ENCODE results near the gene TOR1A. TPM values are rescaled to one million over a fixed set of nuclear protein-coding genes. Genes with fewer than 3 reads are reported as not detected.

Gene TOR1A
- total and polyA plus RNA-seq, 11 donors, result 10.5 to 27.3 (median 15.7) TPM

DNA sequence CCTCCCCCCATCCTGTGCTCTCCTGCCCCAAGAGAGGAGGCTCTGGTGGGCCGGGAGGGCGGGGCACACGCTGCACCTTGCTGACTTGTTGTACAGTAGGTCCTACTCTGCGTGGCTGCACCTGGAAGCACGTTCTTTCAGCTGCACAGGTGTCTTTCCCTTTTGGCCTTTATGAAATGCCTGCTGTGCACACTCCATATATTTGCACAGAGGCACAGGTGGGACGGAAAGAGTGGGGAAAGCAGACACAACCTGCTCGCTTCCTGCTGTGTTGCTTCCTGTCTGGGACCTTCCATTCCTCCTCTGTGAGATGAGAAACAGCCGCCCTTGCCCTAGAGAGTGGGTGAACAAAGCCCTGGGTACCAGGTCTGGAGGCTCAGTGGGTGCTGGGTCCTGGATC, 16.1 kb upstream of the TOR1A start:
- TF ChIP-seq CTCF (IDR thresholded peaks at IDR 0.05) (no peak), POLR2A (IDR thresholded peaks at IDR 0.05) (no peak)
- 81 to 94% (median 88%) methylated on average over 5 to 8 of the region's 8 CpGs for WGBS, 4 donors
- ATAC-seq, result no peak

GRCh38 chr9:129839324-129840023, 15.5 kb upstream of the TOR1A start:
- intact Hi-C loops (cut with DNase I), result no loop called here
- peaks cover 0 to 31% (median 11%) of the 10 kb centered on the region in 12 donors for H3K4me1 ChIP-seq
- no peak for ATAC-seq
- H3K27ac ChIP-seq, result no peak overlapping the region
- WGBS, 4 donors, result 70 to 82% (median 77%) methylated on average over 10 of the region's 10 CpGs
- H3K9me3 ChIP-seq, result no peaks in the 10 kb centered on the region
- TF ChIP-seq CTCF (IDR thresholded peaks at IDR 0.05), result no peak
- no peak for TF ChIP-seq POLR2A (IDR thresholded peaks at IDR 0.05)
- no peak for DNase-seq
- no peak overlapping the region for H3K4me3 ChIP-seq
- H3K36me3 ChIP-seq, result peaks cover 0 to 6% (median 0%) of the 10 kb centered on the region in 9 donors
- H3K27me3 ChIP-seq, result no peaks in the 10 kb centered on the region

More for the DNA sequence above, 16.1 kb upstream of the TOR1A start:
- H3K27me3 ChIP-seq, result no peaks in the 10 kb centered on the region
- intact Hi-C loops (cut with DNase I), result no loop called here
- H3K36me3 ChIP-seq, result peaks cover 0 to 6% (median 0%) of the 10 kb centered on the region in 9 donors
- no peak overlapping the region for H3K4me3 ChIP-seq
- H3K9me3 ChIP-seq, result no peaks in the 10 kb centered on the region
- H3K27ac ChIP-seq, result no peak overlapping the region
- DNase-seq, result no peak
- H3K4me1 ChIP-seq, result peaks cover 0 to 29% (median 11%) of the 10 kb centered on the region in 12 donors

DNA sequence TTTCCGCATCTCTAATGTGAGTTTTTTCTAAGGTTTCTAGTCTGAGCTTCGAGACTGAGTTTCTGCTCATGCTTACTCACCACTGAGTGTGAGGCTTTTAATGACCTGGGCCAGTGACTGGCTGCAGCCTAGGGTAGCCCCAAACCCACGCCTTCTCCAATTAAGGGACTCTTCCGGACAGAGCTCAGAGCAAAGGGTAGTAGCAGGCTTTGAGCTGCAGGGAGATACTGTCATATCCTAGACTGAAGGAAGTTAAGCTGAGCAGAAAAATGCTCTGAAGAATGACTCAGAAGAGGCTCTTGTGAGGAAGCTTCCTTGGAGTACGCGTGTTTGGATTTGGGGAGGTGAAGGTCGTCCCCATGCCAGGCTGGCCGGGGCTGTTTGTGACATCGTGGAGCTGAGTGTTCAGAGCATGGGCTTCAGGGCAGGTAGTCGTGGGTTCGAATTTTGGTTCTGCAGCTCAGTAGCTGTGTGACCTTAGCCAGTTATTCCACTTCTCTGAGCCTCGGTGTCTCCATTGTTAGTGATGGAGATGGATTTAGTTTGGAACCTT, 14.8 kb upstream of the TOR1A start:
- Histone ChIP-seq H3K4me1 (peaks cover 0 to 38% (median 17%) of the 10 kb centered on the region in 12 donors), H3K36me3 (peaks cover 0 to 6% (median 0%) of the 10 kb centered on the region in 9 donors), H3K9me3 (no peaks in the 10 kb centered on the region), H3K27ac (no peak overlapping the region), H3K27me3 (no peaks in the 10 kb centered on the region), H3K4me3 (no peak overlapping the region)
- TF ChIP-seq POLR2A (IDR thresholded peaks at IDR 0.05) (no peak), CTCF (IDR thresholded peaks at IDR 0.05) (no peak)
- ATAC-seq (no peak), DNase-seq (no peak)
- intact Hi-C loops (cut with DNase I), result no loop called here
- WGBS, 4 donors, result 88 to 93% (median 92%) methylated on average over 12 of the region's 12 CpGs

DNA sequence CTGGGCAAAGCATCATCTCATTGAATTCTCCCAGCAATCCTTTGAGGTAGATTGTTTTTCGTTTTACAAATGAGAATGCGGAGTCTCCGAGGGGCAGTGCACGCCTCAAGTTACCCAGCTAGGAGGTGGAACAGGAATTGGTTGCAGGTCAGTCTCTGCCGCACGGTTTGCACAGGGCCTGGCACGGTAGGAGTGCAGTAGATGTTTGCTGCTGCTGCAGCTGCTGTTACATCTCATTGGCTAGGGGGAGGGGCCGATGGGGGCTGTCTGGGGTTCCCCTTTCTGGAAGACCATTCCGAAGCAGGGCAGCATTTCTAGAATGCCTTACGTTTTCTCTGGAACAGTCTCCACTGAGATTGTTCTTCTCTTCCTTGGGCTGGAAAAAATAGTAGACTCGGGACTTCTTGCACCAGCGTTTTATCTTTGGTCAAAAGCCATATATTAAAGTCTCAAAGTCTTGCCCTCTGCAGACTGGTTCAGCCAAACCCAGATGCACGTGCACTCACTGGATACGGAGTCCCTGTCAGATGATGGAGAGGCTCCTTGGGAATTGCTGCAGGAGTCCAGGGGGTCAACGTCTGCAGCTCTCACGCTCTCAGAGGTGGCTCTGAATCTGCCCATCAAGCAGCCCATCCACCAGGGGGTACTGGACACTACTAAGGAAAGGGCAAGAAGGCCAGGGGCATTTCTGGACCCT, 12.5 kb upstream of the TOR1A start:
- peaks cover 0 to 21% (median 20%) of the 10 kb centered on the region in 9 donors for H3K36me3 ChIP-seq
- ATAC-seq, result no peak
- TF ChIP-seq POLR2A (IDR thresholded peaks at IDR 0.05) (no peak), CTCF (IDR thresholded peaks at IDR 0.05) (no peak)
- no peaks in the 10 kb centered on the region for H3K27me3 ChIP-seq
- H3K4me3 ChIP-seq, result peak overlapping the region in 11 of 12 donors; percentile 72 to 100 (median 88)
- no peaks in the 10 kb centered on the region for H3K9me3 ChIP-seq
- H3K27ac ChIP-seq, result peak overlapping the region in 2 of 12 donors; percentile 84 to 96
- 46 to 55% (median 54%) methylated on average over 16 of the region's 16 CpGs for WGBS, 4 donors
- peaks cover 0 to 42% (median 18%) of the 10 kb centered on the region in 12 donors for H3K4me1 ChIP-seq
- intact Hi-C loops (cut with DNase I), result no loop called here
- DNase-seq, result peak in 1 of 5 donors; percentile 34
